ENCODE measurements around the gene SPACDR. TPM values are rescaled to one million over a fixed set of nuclear protein-coding genes. Genes with fewer than 3 reads are reported as not detected.

The SPACDR gene
- total RNA-seq, 6 experiments from 2014 or later, result not detected

GRCh38 chr7:100418930-100419659 is 45.0 kb downstream of the SPACDR start:
- TF ChIP-seq POLR2A (IDR thresholded peaks at IDR 0.05) (no peak), CTCF (IDR thresholded peaks at IDR 0.05) (no peak)
- 83% methylated on average over 1 of the region's 1 CpG for WGBS (ENCODE audit: insufficient coverage, low coverage, low lambda C conversion rate, missing lambda C conversion rate)
- Histone ChIP-seq H3K27me3 (no peaks in the 10 kb centered on the region), H3K36me3 (no peaks in the 10 kb centered on the region), H3K9me3 (no peaks in the 10 kb centered on the region), H3K4me3 (no peak overlapping the region), H3K27ac (no peak overlapping the region), H3K4me1 (no peaks in the 10 kb centered on the region)
- ATAC-seq (no peak), DNase-seq (no peak)
- intact Hi-C loops (cut with DNase I), result no loop called here

GRCh38 chr7:100415448-100415847 is 48.6 kb downstream of the SPACDR start:
- Histone ChIP-seq H3K27me3 (no peaks in the 10 kb centered on the region), H3K36me3 (no peaks in the 10 kb centered on the region), H3K27ac (no peak overlapping the region), H3K4me3 (no peak overlapping the region), H3K4me1 (no peaks in the 10 kb centered on the region), H3K9me3 (no peaks in the 10 kb centered on the region)
- TF ChIP-seq CTCF (IDR thresholded peaks at IDR 0.05) (no peak), POLR2A (IDR thresholded peaks at IDR 0.05) (no peak)
- ATAC-seq (no peak), DNase-seq (no peak)
- intact Hi-C loops (cut with DNase I), result no loop called here
- 88% methylated on average over 5 of the region's 5 CpGs for WGBS (ENCODE audit: insufficient coverage, low coverage, low lambda C conversion rate, missing lambda C conversion rate)

- intact Hi-C loops (cut with DNase I), result no loop called here
- DNase-seq, result no peak
- 88% methylated on average over 1 of the region's 1 CpG for WGBS (ENCODE audit: insufficient coverage, low coverage, low lambda C conversion rate, missing lambda C conversion rate)
- TF ChIP-seq POLR2A (IDR thresholded peaks at IDR 0.05) (no peak), CTCF (IDR thresholded peaks at IDR 0.05) (no peak)
- H3K27ac ChIP-seq, result no peak overlapping the region
- H3K4me3 ChIP-seq, result no peak overlapping the region
- H3K36me3 ChIP-seq, result no peaks in the 10 kb centered on the region
- ATAC-seq, result no peak
- no peaks in the 10 kb centered on the region for H3K4me1 ChIP-seq
- no peaks in the 10 kb centered on the region for H3K27me3 ChIP-seq
- no peaks in the 10 kb centered on the region for H3K9me3 ChIP-seq
Observed at GRCh38 chr7:100413889-100414288, 50.2 kb downstream of the SPACDR start.

- ATAC-seq (no peak), DNase-seq (no peak)
- no peak overlapping the region for H3K27ac ChIP-seq
- no peaks in the 10 kb centered on the region for H3K9me3 ChIP-seq
- TF ChIP-seq POLR2A (IDR thresholded peaks at IDR 0.05) (no peak), CTCF (IDR thresholded peaks at IDR 0.05) (no peak)
- no peak overlapping the region for H3K4me3 ChIP-seq
- intact Hi-C loops (cut with DNase I), result no loop called here
- H3K4me1 ChIP-seq, result no peaks in the 10 kb centered on the region
- H3K36me3 ChIP-seq, result no peaks in the 10 kb centered on the region
- H3K27me3 ChIP-seq, result no peaks in the 10 kb centered on the region
Observed at GRCh38 chr7:100413346-100413745, 50.7 kb downstream of the SPACDR start.

GRCh38 chr7:100411101-100411500 is 53.0 kb downstream of the SPACDR start:
- WGBS (ENCODE audit: insufficient coverage, low coverage, low lambda C conversion rate, missing lambda C conversion rate), result 79% methylated on average over 6 of the region's 6 CpGs
- Histone ChIP-seq H3K36me3 (no peaks in the 10 kb centered on the region), H3K4me1 (no peaks in the 10 kb centered on the region), H3K27ac (no peak overlapping the region), H3K4me3 (no peak overlapping the region), H3K27me3 (no peaks in the 10 kb centered on the region), H3K9me3 (no peaks in the 10 kb centered on the region)
- TF ChIP-seq CTCF (IDR thresholded peaks at IDR 0.05), result no peak
- TF ChIP-seq POLR2A (IDR thresholded peaks at IDR 0.05), result no peak
- no peak for ATAC-seq
- no peak for DNase-seq
- intact Hi-C loops (cut with DNase I), result no loop called here
